ENCODE results near the gene ARHGEF10L.

DNA sequence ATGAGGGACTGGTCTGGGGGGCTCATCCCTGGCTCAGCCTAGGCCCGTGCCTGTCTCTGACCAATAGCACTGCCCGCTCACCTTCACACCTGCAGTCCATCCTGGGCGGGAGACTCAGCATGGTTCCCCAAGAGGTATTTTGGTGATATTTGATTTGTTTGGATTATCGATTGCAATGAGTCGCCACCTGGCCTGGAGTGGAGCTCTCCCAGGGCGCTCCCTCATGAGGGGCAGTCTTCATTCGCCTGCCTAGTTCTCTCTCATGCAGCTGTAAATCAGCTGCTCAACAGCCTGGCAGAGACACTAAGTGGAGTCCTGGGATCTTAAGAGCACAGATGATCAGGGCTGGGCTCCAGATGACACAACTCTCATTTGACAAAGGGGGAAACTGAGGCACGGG, 125.6 kb downstream of the ARHGEF10L start:
- TF ChIP-seq, protein P1, sequence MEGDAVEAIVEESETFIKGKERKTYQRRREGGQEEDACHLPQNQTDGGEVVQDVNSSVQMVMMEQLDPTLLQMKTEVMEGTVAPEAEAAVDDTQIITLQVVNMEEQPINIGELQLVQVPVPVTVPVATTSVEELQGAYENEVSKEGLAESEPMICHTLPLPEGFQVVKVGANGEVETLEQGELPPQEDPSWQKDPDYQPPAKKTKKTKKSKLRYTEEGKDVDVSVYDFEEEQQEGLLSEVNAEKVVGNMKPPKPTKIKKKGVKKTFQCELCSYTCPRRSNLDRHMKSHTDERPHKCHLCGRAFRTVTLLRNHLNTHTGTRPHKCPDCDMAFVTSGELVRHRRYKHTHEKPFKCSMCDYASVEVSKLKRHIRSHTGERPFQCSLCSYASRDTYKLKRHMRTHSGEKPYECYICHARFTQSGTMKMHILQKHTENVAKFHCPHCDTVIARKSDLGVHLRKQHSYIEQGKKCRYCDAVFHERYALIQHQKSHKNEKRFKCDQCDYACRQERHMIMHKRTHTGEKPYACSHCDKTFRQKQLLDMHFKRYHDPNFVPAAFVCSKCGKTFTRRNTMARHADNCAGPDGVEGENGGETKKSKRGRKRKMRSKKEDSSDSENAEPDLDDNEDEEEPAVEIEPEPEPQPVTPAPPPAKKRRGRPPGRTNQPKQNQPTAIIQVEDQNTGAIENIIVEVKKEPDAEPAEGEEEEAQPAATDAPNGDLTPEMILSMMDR (conservative IDR thresholded peaks at IDR 0.05), result no peak
- no peak for TF ChIP-seq EZH2 (IDR thresholded peaks at IDR 0.05; ENCODE audit: low read depth)
